Liver (tissue), 9 donors: Measurements from ENCODE around the gene FKBP15. TPM values are rescaled to one million over a fixed set of nuclear protein-coding genes. Genes with fewer than 3 reads are reported as not detected.

Experiments
- DNase-seq: peaks from one replicate; pipeline ENCODE4 v3.0.0-alpha.2; 2017; ENCODE audit warnings: low spot score
- H3K27ac ChIP-seq, 2 donors: one replicate each; pipeline ENCODE4 v1.7.0; 2013; ENCODE audit warnings: inconsistent platforms in 2 of 2, low read length in 2 of 2, control low read depth in 1 of 2, low read depth in 1 of 2, mild to moderate bottlenecking in 1 of 2
- H3K27me3 ChIP-seq, 4 donors: one replicate each; pipeline versions ENCODE4 v1.6.1 to v1.7.0; 2013; ENCODE audit warnings: low read length in 3 of 4, inconsistent platforms in 1 of 4, mild to moderate bottlenecking in 1 of 4, moderate library complexity in 1 of 4; ENCODE audit not compliant: control insufficient read depth in 4 of 4, insufficient read depth in 4 of 4
- H3K36me3 ChIP-seq, 4 donors: one replicate each; pipeline versions ENCODE4 v1.6.1 to v1.7.0; 2013; ENCODE audit warnings: low read length in 3 of 4, mild to moderate bottlenecking in 3 of 4, low read depth in 1 of 4, moderate library complexity in 1 of 4; ENCODE audit not compliant: control insufficient read depth in 4 of 4, insufficient read depth in 3 of 4
- H3K4me1 ChIP-seq, 4 donors: one replicate each; pipeline versions ENCODE4 v1.6.1 to v1.7.0; 2013; ENCODE audit warnings: low read length in 3 of 4, mild to moderate bottlenecking in 3 of 4, moderate library complexity in 1 of 4; ENCODE audit not compliant: control insufficient read depth in 4 of 4, insufficient read depth in 4 of 4
- H3K4me3 ChIP-seq, 3 donors: one replicate each; pipeline versions ENCODE4 v1.6.1 to v1.7.0; 2013; ENCODE audit warnings: low read length in 3 of 3, control low read depth in 1 of 3, low read depth in 1 of 3, mild to moderate bottlenecking in 1 of 3
- H3K9ac ChIP-seq, 2 donors: one replicate each; pipeline ENCODE4 v1.7.0; 2013; ENCODE audit warnings: low read length in 2 of 2, mild to moderate bottlenecking in 2 of 2, moderate library complexity in 2 of 2, control low read depth in 1 of 2, low read depth in 1 of 2
- H3K9me3 ChIP-seq, 4 donors: one replicate each; pipeline versions ENCODE4 v1.6.1 to v1.7.0; 2013; ENCODE audit warnings: low read length in 3 of 4; ENCODE audit not compliant: control insufficient read depth in 4 of 4
- EGR1 ChIP-seq, 2 donors: IDR thresholded peaks; 2 replicates each; pipeline ENCODE4 v1.6.1; 2016 to 2018; ENCODE audit warnings: antibody characterized with exemption in 2 of 2, low read depth in 2 of 2
- FOXA1 ChIP-seq: IDR thresholded peaks from 2 replicates; pipeline ENCODE4 v1.6.1; 2016; ENCODE audit warnings: antibody characterized with exemption
- FOXA2 ChIP-seq: IDR thresholded peaks from 2 replicates; pipeline ENCODE4 v1.6.1; 2016; ENCODE audit warnings: antibody characterized with exemption
- GABPA ChIP-seq, 2 donors: IDR thresholded peaks in 1 of 2; conservative IDR thresholded peaks in 1 of 2; 2 replicates each; pipeline ENCODE4 v1.6.1; 2016; ENCODE audit warnings: antibody characterized with exemption in 2 of 2, mild to moderate bottlenecking in 1 of 2, moderate library complexity in 1 of 2
- HNF4A ChIP-seq, 2 donors: conservative IDR thresholded peaks; 2 replicates each; pipeline ENCODE4 v1.6.1; 2016; ENCODE audit warnings: antibody characterized with exemption in 2 of 2, mild to moderate bottlenecking in 2 of 2
- HNF4G ChIP-seq: IDR thresholded peaks from 2 replicates; pipeline ENCODE4 v1.6.1; 2016; ENCODE audit warnings: antibody characterized with exemption
- JUND ChIP-seq, 2 donors: IDR thresholded peaks; 2 replicates each; pipeline ENCODE4 v1.6.1; 2016; ENCODE audit warnings: antibody characterized with exemption in 2 of 2
- NR2F2 ChIP-seq: IDR thresholded peaks from 2 replicates; pipeline ENCODE4 v1.6.1; 2016; ENCODE audit warnings: antibody characterized with exemption
- RAD21 ChIP-seq, 2 donors: IDR thresholded peaks; 2 replicates each; pipeline ENCODE4 v1.6.1; 2016; ENCODE audit warnings: antibody characterized with exemption in 2 of 2, mild to moderate bottlenecking in 2 of 2
- SP1 ChIP-seq: IDR thresholded peaks from 2 replicates; pipeline ENCODE4 v1.6.1; 2018; ENCODE audit warnings: antibody characterized with exemption, mild to moderate bottlenecking
- TAF1 ChIP-seq: conservative IDR thresholded peaks from 2 replicates; pipeline ENCODE4 v1.6.1; 2016; ENCODE audit warnings: antibody characterized with exemption, mild to moderate bottlenecking
- YY1 ChIP-seq: IDR thresholded peaks from 2 replicates; pipeline ENCODE4 v1.6.1; 2016; ENCODE audit warnings: antibody characterized with exemption, mild to moderate bottlenecking
- WGBS: extraction: QIAGEN DNeasy Blood & Tissue Kit; methylation state at CpG from one replicate; pipeline ENCODE4 v1.1.7; 2013; 5-methylcytosine and 5-hydroxymethylcytosine counted together
- polyA plus RNA-seq, 2 donors: library from polyadenylated mRNA; stranded (reverse) in 1 of 2; unstranded in 1 of 2; fragments of 200-250 nt in 1 of 2; fragments of >200 nt in 1 of 2; fragmentation: Nextera tagmentation in 1 of 2; extraction: Ambion mirVana in 1 of 2; gene quantifications; one replicate each; pipeline versions ENCODE4 v1.2.1 to v1.2.3, GENCODE V29; 2013 to 2015
- total RNA-seq, 2 donors: library from RNA; depleted of rRNA; stranded (reverse); fragments of >200 nt; gene quantifications; one replicate each; pipeline ENCODE4 v1.2.3, GENCODE V29; 2014
- TF ChIP-seq, protein P1 (sequence below): IDR thresholded peaks from 2 replicates; pipeline ENCODE4 v1.6.1; 2016; ENCODE audit warnings: antibody characterized with exemption, mild to moderate bottlenecking
- TF ChIP-seq, protein P2 (sequence below): IDR thresholded peaks from 2 replicates; pipeline ENCODE4 v1.6.1; 2016; ENCODE audit warnings: antibody characterized with exemption
- TF ChIP-seq, protein P3 (sequence below): IDR thresholded peaks from 2 replicates; pipeline ENCODE4 v1.6.1; 2016; ENCODE audit warnings: antibody characterized with exemption
- TF ChIP-seq, protein P4 (sequence below): fragments of 150-350 bp; IDR thresholded peaks from 2 replicates; pipeline ENCODE4 v1.5.1; 2017; ENCODE audit warnings: improper control_type of control experiment, low read depth, low read length; ENCODE audit not compliant: missing input control
- TF ChIP-seq, protein P5 (sequence below): IDR thresholded peaks from 2 replicates; pipeline ENCODE4 v1.6.1; 2016; ENCODE audit warnings: antibody characterized with exemption
- donor health status: healthy.
- donor health status: healthy.
- donor health status: healthy.
- donor health status: healthy.
- donor health status: healthy.

FKBP15 gene
- total and polyA plus RNA-seq, 4 donors: 6.2 to 18.2 (median 12.9) TPM

DNA sequence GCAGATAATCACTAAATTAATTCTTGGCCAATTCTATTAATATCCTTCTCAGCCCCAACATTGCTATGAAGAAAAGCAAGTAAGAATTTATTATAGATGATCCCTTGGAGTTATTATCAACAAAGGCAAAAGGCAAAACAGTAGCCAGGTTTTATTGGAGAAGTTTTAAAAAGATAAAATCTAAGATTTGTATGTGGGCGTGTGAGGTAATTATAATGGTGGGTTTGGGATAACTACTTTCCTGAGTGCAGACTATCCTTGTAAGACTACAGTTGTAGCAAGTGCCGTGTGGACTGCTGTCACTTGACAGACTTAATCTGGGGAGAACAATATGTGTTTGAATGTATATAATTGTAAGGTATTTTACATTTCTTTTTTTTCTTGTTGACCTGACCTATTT lies 23.5 kb upstream of the FKBP15 start:
- peaks cover 0 to 2% (median 0%) of the 10 kb centered on the region in 4 donors for H3K36me3 ChIP-seq
- WGBS: 97% methylated on average over 2 of the region's 2 CpGs
- H3K4me3 ChIP-seq: no peak overlapping the region
- no peaks in the 10 kb centered on the region for H3K9me3 ChIP-seq
- no peaks in the 10 kb centered on the region for H3K27me3 ChIP-seq
- no peak overlapping the region for H3K27ac ChIP-seq
- no peak overlapping the region for H3K9ac ChIP-seq
- DNase-seq: no peak
- no peak for TF ChIP-seq HNF4G
- no peak for TF ChIP-seq RAD21 (IDR thresholded peaks at IDR 0.05)
- no peak for TF ChIP-seq NR2F2
- TF ChIP-seq, protein P1, sequence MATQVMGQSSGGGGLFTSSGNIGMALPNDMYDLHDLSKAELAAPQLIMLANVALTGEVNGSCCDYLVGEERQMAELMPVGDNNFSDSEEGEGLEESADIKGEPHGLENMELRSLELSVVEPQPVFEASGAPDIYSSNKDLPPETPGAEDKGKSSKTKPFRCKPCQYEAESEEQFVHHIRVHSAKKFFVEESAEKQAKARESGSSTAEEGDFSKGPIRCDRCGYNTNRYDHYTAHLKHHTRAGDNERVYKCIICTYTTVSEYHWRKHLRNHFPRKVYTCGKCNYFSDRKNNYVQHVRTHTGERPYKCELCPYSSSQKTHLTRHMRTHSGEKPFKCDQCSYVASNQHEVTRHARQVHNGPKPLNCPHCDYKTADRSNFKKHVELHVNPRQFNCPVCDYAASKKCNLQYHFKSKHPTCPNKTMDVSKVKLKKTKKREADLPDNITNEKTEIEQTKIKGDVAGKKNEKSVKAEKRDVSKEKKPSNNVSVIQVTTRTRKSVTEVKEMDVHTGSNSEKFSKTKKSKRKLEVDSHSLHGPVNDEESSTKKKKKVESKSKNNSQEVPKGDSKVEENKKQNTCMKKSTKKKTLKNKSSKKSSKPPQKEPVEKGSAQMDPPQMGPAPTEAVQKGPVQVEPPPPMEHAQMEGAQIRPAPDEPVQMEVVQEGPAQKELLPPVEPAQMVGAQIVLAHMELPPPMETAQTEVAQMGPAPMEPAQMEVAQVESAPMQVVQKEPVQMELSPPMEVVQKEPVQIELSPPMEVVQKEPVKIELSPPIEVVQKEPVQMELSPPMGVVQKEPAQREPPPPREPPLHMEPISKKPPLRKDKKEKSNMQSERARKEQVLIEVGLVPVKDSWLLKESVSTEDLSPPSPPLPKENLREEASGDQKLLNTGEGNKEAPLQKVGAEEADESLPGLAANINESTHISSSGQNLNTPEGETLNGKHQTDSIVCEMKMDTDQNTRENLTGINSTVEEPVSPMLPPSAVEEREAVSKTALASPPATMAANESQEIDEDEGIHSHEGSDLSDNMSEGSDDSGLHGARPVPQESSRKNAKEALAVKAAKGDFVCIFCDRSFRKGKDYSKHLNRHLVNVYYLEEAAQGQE: no peak
- TF ChIP-seq, protein P2, sequence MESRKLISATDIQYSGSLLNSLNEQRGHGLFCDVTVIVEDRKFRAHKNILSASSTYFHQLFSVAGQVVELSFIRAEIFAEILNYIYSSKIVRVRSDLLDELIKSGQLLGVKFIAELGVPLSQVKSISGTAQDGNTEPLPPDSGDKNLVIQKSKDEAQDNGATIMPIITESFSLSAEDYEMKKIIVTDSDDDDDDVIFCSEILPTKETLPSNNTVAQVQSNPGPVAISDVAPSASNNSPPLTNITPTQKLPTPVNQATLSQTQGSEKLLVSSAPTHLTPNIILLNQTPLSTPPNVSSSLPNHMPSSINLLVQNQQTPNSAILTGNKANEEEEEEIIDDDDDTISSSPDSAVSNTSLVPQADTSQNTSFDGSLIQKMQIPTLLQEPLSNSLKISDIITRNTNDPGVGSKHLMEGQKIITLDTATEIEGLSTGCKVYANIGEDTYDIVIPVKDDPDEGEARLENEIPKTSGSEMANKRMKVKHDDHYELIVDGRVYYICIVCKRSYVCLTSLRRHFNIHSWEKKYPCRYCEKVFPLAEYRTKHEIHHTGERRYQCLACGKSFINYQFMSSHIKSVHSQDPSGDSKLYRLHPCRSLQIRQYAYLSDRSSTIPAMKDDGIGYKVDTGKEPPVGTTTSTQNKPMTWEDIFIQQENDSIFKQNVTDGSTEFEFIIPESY: no peak
- TF ChIP-seq, protein P3, sequence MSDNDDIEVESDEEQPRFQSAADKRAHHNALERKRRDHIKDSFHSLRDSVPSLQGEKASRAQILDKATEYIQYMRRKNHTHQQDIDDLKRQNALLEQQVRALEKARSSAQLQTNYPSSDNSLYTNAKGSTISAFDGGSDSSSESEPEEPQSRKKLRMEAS: no peak
- TF ChIP-seq SP1: no peak
- TF ChIP-seq JUND (IDR thresholded peaks at IDR 0.05): no peak
- no peak for TF ChIP-seq TAF1
- no peak for TF ChIP-seq FOXA1
- TF ChIP-seq YY1: no peak
- TF ChIP-seq HNF4A (conservative IDR thresholded peaks at IDR 0.05): no peak
- TF ChIP-seq EGR1 (IDR thresholded peaks at IDR 0.05; ENCODE audit: low read depth in 2 of 2): no peak
- TF ChIP-seq FOXA2: no peak
- TF ChIP-seq, protein P4, sequence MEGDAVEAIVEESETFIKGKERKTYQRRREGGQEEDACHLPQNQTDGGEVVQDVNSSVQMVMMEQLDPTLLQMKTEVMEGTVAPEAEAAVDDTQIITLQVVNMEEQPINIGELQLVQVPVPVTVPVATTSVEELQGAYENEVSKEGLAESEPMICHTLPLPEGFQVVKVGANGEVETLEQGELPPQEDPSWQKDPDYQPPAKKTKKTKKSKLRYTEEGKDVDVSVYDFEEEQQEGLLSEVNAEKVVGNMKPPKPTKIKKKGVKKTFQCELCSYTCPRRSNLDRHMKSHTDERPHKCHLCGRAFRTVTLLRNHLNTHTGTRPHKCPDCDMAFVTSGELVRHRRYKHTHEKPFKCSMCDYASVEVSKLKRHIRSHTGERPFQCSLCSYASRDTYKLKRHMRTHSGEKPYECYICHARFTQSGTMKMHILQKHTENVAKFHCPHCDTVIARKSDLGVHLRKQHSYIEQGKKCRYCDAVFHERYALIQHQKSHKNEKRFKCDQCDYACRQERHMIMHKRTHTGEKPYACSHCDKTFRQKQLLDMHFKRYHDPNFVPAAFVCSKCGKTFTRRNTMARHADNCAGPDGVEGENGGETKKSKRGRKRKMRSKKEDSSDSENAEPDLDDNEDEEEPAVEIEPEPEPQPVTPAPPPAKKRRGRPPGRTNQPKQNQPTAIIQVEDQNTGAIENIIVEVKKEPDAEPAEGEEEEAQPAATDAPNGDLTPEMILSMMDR: no peak
- no peak for TF ChIP-seq GABPA (IDR thresholded peaks at IDR 0.05 in 1 of 2, conservative IDR thresholded peaks at IDR 0.05 in 1 of 2)
- TF ChIP-seq, protein P5, sequence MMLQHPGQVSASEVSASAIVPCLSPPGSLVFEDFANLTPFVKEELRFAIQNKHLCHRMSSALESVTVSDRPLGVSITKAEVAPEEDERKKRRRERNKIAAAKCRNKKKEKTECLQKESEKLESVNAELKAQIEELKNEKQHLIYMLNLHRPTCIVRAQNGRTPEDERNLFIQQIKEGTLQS: no peak
- H3K4me1 ChIP-seq: peaks cover 2 to 5% (median 4%) of the 10 kb centered on the region in 4 donors

DNA sequence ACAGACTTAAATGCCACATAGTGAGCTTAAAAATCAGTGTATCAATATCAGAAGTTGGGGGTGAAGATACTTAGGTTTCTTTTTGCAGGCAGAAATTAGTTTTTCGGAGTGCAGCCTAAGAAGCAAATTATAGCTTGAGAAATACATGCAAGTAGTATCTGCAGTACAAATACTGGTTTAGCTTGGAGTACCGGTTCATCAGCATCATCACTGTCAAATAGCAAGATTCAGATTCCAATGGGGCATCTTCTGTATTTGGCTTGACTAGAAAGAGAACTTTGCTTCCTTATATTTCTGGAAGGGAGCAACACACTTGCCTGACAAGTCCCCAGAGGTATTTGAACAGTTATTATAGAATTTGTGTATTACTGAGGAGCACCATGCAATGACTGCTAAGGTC lies 20.1 kb upstream of the FKBP15 start:
- Histone ChIP-seq H3K9me3 (no peaks in the 10 kb centered on the region), H3K27ac (no peak overlapping the region), H3K36me3 (peaks cover 0 to 2% (median 0%) of the 10 kb centered on the region in 4 donors), H3K4me3 (no peak overlapping the region), H3K4me1 (peaks cover 10 to 33% (median 29%) of the 10 kb centered on the region in 4 donors), H3K9ac (no peak overlapping the region), H3K27me3 (no peaks in the 10 kb centered on the region)
- DNase-seq: no peak
- WGBS: 95% methylated on average over 2 of the region's 2 CpGs
- TF ChIP-seq, protein P2: no peak
- TF ChIP-seq HNF4G (no peak), NR2F2 (no peak), HNF4A (conservative IDR thresholded peaks at IDR 0.05) (no peak), JUND (IDR thresholded peaks at IDR 0.05) (no peak), GABPA (IDR thresholded peaks at IDR 0.05 in 1 of 2, conservative IDR thresholded peaks at IDR 0.05 in 1 of 2) (no peak), EGR1 (IDR thresholded peaks at IDR 0.05; ENCODE audit: low read depth in 2 of 2) (no peak), RAD21 (IDR thresholded peaks at IDR 0.05) (no peak), FOXA1 (no peak), FOXA2 (no peak), SP1 (no peak)
- TF ChIP-seq, protein P3: no peak
- TF ChIP-seq, protein P1: no peak
